ENCODE measurements around the gene ARPC2.

GRCh38 chr2:218229851-218230250, 12.9 kb downstream of the ARPC2 start:
- TF ChIP-seq BHLHE40 (IDR thresholded peaks at IDR 0.05; ENCODE audit: borderline replicate concordance): no peak
- TF ChIP-seq CTBP1 (IDR thresholded peaks at IDR 0.05; ENCODE audit: borderline replicate concordance): no peak
- TF ChIP-seq FOXA1 (IDR thresholded peaks at IDR 0.05): no peak
- no peak for TF ChIP-seq FOXM1 (IDR thresholded peaks at IDR 0.05; ENCODE audit: borderline replicate concordance)

All from HEK293T (cell line).